Activated T-cell treated with anti-CD3 and anti-CD28 coated beads, Interleukin-2, amount 50 U/mL, for 24 hours (primary cell): Measurements from ENCODE around the gene CPZ.
"Not testable (repeated sequence)": the region's sequence is repeated elsewhere in the genome, so short reads cannot be mapped to it uniquely, and the experiment has no call there.

ENCODE experiments used
- DNase-seq: peaks from one replicate; pipeline ENCODE4 v3.0.0-alpha.2; 2020
- H3K27ac Mint-ChIP-seq: 2 replicates; pipeline ENCODE4 v1.8.0; 2020; ENCODE audit warnings: mild to moderate bottlenecking, mixed read lengths
- H3K27me3 Mint-ChIP-seq: 2 replicates; pipeline ENCODE4 v1.8.0; 2020; ENCODE audit warnings: mixed read lengths
- H3K36me3 Mint-ChIP-seq: 2 replicates; pipeline ENCODE4 v1.8.0; 2020; ENCODE audit warnings: low read depth, mixed read lengths
- H3K4me1 Mint-ChIP-seq: 2 replicates; pipeline ENCODE4 v1.8.0; 2020; ENCODE audit warnings: low read depth, mixed read lengths
- H3K4me3 Mint-ChIP-seq: 2 replicates; pipeline ENCODE4 v1.8.0; 2020; ENCODE audit warnings: mild to moderate bottlenecking, moderate library complexity, mixed read lengths
- H3K9me3 Mint-ChIP-seq: 2 replicates; pipeline ENCODE4 v1.8.0; 2020; ENCODE audit warnings: mixed read lengths

CPZ gene

GRCh38 chr4:8647094-8647570 is 54.6 kb downstream of the CPZ start:
- Mint-ChIP-seq H3K27ac (no peak overlapping the region), H3K4me1 (no peaks in the 10 kb centered on the region), H3K36me3 (no peaks in the 10 kb centered on the region), H3K27me3 (peaks cover 3% of the 10 kb centered on the region), H3K9me3 (no peaks in the 10 kb centered on the region), H3K4me3 (no peak overlapping the region)
- no peak for DNase-seq

- Mint-ChIP-seq H3K4me1 (no peaks in the 10 kb centered on the region), H3K27ac (no peak overlapping the region)
Measured at GRCh38 chr4:8647626-8648025, 55.1 kb downstream of the CPZ start.

GRCh38 chr4:8648296-8648695 is 55.7 kb downstream of the CPZ start:
- no peaks in the 10 kb centered on the region for H3K4me1 Mint-ChIP-seq
- H3K4me3 Mint-ChIP-seq = no peak overlapping the region
- H3K27ac Mint-ChIP-seq = no peak overlapping the region
- peaks cover 3% of the 10 kb centered on the region for H3K27me3 Mint-ChIP-seq
- no peak for DNase-seq
- H3K36me3 Mint-ChIP-seq = no peaks in the 10 kb centered on the region
- no peaks in the 10 kb centered on the region for H3K9me3 Mint-ChIP-seq

More at GRCh38 chr4:8647626-8648025, 55.1 kb downstream of the CPZ start:
- Mint-ChIP-seq H3K4me3 (no peak overlapping the region), H3K27me3 (peaks cover 3% of the 10 kb centered on the region), H3K36me3 (no peaks in the 10 kb centered on the region), H3K9me3 (no peaks in the 10 kb centered on the region)
- DNase-seq = no peak

GRCh38 chr4:8648816-8649630 is 56.5 kb downstream of the CPZ start:
- H3K4me1 Mint-ChIP-seq = no peaks in the 10 kb centered on the region
- peaks cover 3% of the 10 kb centered on the region for H3K27me3 Mint-ChIP-seq
- no peak overlapping the region for H3K4me3 Mint-ChIP-seq
- no peak overlapping the region for H3K27ac Mint-ChIP-seq
- H3K36me3 Mint-ChIP-seq = no peaks in the 10 kb centered on the region
- no peaks in the 10 kb centered on the region for H3K9me3 Mint-ChIP-seq
- no peak for DNase-seq

GRCh38 chr4:8649631-8650361 is 57.2 kb downstream of the CPZ start:
- H3K4me1 Mint-ChIP-seq = no peaks in the 10 kb centered on the region
- peaks cover 3% of the 10 kb centered on the region for H3K27me3 Mint-ChIP-seq
- H3K27ac Mint-ChIP-seq = no peak overlapping the region
- H3K4me3 Mint-ChIP-seq = no peak overlapping the region
- H3K36me3 Mint-ChIP-seq = no peaks in the 10 kb centered on the region
- no peak for DNase-seq
- H3K9me3 Mint-ChIP-seq = peaks cover 2% of the 10 kb centered on the region

- H3K27ac Mint-ChIP-seq = no peak overlapping the region
- H3K27me3 Mint-ChIP-seq = peaks cover 3% of the 10 kb centered on the region
- H3K4me3 Mint-ChIP-seq = no peak overlapping the region
- no peaks in the 10 kb centered on the region for H3K4me1 Mint-ChIP-seq
- no peaks in the 10 kb centered on the region for H3K36me3 Mint-ChIP-seq
- no peak for DNase-seq
- H3K9me3 Mint-ChIP-seq = peaks cover 6% of the 10 kb centered on the region
Measured at GRCh38 chr4:8651661-8652180, 59.2 kb downstream of the CPZ start.

- H3K4me3 Mint-ChIP-seq = no peak overlapping the region
- peaks cover 6% of the 10 kb centered on the region for H3K9me3 Mint-ChIP-seq
- peaks cover 3% of the 10 kb centered on the region for H3K27me3 Mint-ChIP-seq
- no peaks in the 10 kb centered on the region for H3K36me3 Mint-ChIP-seq
- H3K4me1 Mint-ChIP-seq = no peaks in the 10 kb centered on the region
- no peak for DNase-seq
- no peak overlapping the region for H3K27ac Mint-ChIP-seq
Measured at GRCh38 chr4:8652181-8653078, 59.9 kb downstream of the CPZ start.

GRCh38 chr4:8653326-8654000 is 60.9 kb downstream of the CPZ start:
- Mint-ChIP-seq H3K9me3 (peaks cover 6% of the 10 kb centered on the region), H3K36me3 (no peaks in the 10 kb centered on the region), H3K4me3 (no peak overlapping the region), H3K4me1 (no peaks in the 10 kb centered on the region), H3K27me3 (peaks cover 3% of the 10 kb centered on the region), H3K27ac (no peak overlapping the region)
- DNase-seq = no peak

- not testable (repeated sequence) for H3K36me3 Mint-ChIP-seq, H3K27ac Mint-ChIP-seq, DNase-seq, H3K27me3 Mint-ChIP-seq, H3K4me1 Mint-ChIP-seq, H3K4me3 Mint-ChIP-seq, H3K9me3 Mint-ChIP-seq
Measured at GRCh38 chr4:8654139-8654538, 61.6 kb downstream of the CPZ start.

- H3K4me1 Mint-ChIP-seq = no peaks in the 10 kb centered on the region
- H3K36me3 Mint-ChIP-seq = no peaks in the 10 kb centered on the region
- peaks cover 2% of the 10 kb centered on the region for H3K27me3 Mint-ChIP-seq
- DNase-seq = no peak
- H3K9me3 Mint-ChIP-seq = peaks cover 6% of the 10 kb centered on the region
- H3K27ac Mint-ChIP-seq = no peak overlapping the region
- H3K4me3 Mint-ChIP-seq = no peak overlapping the region
Measured at GRCh38 chr4:8655411-8656184, 63.0 kb downstream of the CPZ start.

- Mint-ChIP-seq H3K27me3 (peaks cover 5% of the 10 kb centered on the region), H3K4me3 (no peak overlapping the region), H3K36me3 (no peaks in the 10 kb centered on the region), H3K27ac (no peak overlapping the region), H3K4me1 (no peaks in the 10 kb centered on the region), H3K9me3 (peaks cover 6% of the 10 kb centered on the region)
- no peak for DNase-seq
Measured at GRCh38 chr4:8656185-8656517, 63.6 kb downstream of the CPZ start.

GRCh38 chr4:8656711-8657380 is 64.3 kb downstream of the CPZ start:
- Mint-ChIP-seq H3K9me3 (peaks cover 6% of the 10 kb centered on the region), H3K36me3 (no peaks in the 10 kb centered on the region), H3K4me1 (no peaks in the 10 kb centered on the region), H3K27me3 (peaks cover 5% of the 10 kb centered on the region), H3K27ac (no peak overlapping the region), H3K4me3 (no peak overlapping the region)
- DNase-seq = no peak
